DMS114 treated with DMSO at 0.1 percent for 48 hours (cell line): Measurements from ENCODE around the gene TMC6.

Experiments used
- DNase-seq: peaks from one replicate; lab custom pipeline; 2025; ENCODE audit not compliant: unreplicated experiment; lab: John Stamatoyannopoulos, UW

TMC6 gene

GRCh38 chr17:78137392-78138203, 9.0 kb upstream of the TMC6 start:
- no peak for DNase-seq

DNA sequence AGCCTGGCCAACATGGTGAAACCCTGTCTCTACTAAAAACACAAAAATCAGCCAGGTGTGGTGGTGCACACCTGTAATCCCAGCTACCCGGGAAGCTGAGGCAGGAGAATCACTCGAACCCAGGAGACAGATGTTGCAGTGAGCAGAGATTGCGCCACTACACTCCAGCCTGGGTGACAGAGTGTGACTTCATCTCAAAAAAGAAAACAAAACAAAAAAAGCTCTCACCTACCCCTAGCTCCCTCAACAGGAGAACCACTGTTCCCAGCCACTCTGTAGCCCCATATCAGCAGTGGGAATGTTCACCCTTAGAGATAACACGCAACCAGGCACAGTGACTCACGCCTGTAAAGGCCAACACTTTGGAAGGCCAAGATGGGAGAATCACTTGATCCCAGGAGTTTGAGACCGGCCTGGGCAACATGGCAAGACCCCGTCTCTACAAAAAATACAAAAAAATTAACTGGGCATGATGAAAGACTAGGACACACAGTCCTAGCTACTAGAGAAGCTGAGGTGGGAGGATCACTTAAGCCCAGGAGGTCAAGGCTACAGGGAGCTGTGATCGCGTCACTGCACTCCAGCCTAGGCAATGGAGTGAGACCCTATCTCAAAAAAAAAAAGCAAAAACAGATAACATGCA, 7.4 kb upstream of the TMC6 start:
- DNase-seq = no peak

DNA sequence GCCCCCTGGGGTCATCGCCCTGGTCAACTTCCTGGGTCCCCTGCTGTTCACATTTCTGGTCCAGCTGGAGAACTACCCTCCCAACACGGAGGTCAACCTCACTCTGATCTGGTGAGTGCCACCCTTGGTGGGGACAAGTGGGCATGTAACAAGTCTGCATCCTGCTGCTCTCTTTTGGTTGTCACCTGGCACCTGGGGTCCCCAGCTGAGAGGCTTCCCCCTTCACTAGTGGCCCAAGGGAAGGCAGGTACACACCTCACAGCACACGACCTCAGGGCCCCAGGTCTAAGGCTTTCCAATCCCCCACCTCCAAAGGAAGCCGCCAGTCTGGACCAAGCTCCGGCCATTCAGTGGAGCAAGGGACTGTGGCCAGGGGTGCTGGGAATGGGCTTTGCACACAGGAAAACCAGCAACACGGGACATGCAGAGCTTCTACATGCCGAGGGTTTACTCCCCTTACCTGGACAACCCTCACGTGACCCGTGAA, 6.4 kb upstream of the TMC6 start:
- DNase-seq = no peak

DNA sequence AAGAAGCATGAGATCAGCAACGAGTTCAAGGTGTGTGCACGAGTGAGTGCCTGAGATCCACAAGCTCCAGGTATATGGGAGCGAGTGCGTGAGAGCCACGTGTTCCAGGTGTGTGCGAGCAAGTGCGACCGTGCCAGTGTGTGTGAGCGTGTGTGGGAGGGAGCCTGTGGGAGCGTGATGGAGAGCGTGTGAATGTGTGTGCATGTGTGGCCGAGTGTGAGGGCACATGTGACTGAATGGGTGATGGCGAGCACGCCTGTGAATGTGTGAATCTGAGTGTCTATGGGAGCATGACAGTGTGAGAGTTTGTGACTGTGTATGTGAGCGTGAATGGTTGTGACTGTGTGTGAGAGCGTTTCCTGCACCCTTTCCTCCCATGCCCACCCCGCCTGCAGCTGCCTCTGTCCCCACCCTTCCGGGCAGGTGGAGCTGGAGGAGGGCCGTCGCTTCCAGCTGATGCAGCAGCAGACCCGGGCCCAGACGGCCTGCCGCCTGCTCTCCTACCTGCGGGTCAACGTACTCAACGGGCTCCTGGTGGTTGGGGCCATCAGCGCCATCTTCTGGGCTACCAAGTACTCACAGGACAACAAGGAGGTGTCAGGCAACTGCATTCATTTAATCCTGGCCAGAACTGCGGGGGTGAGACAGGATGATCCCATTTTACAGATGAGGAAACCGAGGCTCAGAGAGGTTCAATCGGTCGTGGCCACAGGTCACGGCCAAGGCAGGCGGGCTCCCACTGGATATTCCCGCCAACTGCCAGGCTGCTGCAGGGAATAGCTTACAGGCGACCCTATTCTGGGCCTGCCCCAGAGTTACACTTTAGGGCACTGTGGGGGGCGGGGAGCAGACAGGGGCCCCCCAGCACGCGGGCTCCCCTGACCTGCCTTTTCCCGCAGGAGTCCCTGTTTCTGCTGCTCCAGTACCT, 5.7 kb upstream of the TMC6 start:
- no peak for DNase-seq

DNA sequence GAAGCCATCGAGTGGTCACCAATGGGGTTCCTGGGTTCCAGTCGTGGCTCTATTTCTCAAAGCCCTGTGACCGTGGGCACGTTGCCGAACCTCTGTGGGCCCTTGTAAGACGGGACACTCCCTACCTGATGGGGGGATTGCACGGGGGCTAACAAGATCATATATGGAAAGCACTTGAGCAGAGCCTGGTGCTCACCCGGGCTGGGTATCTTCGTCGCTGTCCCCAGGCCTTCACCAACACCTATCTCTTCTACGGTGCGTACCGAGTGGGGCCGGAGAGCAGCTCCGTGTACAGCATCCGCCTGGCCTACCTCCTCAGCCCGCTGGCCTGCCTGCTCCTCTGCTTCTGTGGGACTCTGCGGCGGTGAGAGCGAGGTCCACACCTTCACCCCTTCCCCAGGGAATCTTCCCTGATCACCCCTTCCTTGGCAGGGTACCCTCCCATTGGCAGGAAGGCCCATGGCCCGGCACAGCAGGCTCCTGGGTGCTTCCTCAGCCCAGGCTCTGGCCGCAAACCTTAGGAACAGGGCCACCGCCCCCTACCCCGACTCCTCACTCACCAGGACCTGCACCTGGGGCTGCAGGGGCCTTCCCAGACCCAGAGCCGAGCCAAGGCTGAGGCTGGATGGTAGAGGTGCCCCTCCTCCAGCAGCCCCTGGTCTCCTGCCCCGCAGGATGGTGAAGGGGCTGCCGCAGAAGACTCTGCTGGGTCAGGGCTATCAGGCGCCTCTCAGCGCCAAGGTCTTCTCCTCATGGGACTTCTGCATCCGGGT, 4.8 kb upstream of the TMC6 start:
- DNase-seq = no peak

DNA sequence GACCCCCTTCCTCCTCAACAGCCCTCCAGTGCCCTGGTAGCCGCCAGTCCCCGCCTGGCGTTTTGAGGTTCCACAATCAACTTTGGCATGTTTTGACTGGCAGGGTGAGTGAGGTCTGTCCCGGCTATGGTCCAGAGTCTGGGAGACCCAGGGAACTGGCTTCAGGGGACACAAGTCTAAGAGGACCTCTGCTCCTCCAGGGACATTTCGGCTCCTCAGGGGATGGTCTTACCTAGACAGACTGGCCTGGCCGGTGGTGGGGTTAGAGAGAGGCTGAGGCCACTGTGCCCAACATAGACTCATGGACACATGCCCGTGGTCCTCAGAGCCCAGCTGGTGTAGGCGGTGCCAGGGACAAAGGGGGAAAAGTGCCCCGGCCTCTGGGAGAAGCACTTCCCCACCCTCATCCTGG, 4.2 kb upstream of the TMC6 start:
- no peak for DNase-seq

DNA sequence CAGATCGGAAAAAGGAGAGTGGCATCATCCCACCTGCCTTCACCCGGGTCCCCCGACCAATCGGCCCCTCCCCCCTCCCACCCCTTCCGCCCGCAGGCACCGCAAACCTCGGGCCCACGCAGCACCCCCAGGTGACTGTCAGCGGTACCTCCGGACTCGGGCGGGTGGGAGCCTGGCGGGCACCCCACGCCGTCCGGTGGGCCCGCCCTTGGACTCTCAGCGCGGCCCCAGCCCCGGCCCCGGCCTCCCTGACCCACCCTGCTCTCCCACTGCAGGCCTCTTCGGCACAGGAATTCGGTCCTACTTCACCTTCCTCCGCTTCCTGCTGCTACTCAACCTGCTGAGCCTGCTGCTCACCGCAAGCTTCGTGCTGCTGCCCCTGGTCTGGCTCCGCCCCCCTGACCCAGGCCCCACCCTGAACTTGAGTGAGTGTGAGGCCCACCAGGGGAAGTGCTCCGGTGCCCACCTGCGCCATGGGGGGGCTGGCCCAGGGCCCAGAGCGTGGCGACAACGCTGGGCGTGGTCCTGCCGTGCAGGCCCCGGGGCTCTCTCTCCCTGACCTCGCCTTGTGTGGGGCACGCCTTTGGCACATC, 3.6 kb upstream of the TMC6 start:
- DNase-seq = no peak

GRCh38 chr17:78131172-78132083, 2.9 kb upstream of the TMC6 start:
- DNase-seq = no peak

DNA sequence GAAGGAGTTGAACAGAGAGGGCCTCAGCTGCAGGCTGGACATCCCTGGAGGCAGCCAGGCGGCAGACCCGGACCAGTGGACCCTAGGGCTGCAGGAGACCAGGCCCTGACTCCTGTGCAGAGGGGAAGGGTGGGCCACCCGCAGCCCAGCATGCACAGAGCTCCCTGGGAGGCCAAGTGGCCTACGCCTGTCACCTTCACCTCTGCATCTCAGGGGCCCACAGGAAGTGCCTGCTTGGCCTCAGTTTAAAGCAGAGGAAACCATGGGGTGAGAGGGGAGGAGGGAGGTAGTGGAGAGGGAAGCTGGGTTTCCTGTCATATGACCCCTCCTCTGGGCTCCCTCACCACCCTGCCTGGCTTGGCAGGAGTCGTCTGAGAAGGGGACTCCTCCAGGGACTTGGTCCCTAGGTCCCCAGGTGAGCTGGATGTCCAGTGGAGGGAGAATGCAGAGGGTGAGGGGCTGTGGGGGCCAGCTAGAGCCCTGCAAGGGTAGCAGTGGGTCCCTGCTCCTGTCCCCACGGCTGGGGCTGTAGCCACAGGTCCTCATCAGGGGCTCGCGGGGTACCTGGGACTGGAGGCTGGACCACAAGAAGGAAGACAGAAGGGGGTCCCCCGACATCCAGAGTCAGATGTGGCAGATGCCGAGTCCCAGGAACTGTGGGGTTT, 2.0 kb upstream of the TMC6 start, which contains the start of gene TMC8:
TMC8 (plus strand) TSS at position 335 of the 665 bp plus-strand sequence. CDS start 818 bp downstream, outside the sequence.
- DNase-seq = no peak

GRCh38 chr17:78130090-78130436, 1.5 kb upstream of the TMC6 start:
- DNase-seq = no peak

DNA sequence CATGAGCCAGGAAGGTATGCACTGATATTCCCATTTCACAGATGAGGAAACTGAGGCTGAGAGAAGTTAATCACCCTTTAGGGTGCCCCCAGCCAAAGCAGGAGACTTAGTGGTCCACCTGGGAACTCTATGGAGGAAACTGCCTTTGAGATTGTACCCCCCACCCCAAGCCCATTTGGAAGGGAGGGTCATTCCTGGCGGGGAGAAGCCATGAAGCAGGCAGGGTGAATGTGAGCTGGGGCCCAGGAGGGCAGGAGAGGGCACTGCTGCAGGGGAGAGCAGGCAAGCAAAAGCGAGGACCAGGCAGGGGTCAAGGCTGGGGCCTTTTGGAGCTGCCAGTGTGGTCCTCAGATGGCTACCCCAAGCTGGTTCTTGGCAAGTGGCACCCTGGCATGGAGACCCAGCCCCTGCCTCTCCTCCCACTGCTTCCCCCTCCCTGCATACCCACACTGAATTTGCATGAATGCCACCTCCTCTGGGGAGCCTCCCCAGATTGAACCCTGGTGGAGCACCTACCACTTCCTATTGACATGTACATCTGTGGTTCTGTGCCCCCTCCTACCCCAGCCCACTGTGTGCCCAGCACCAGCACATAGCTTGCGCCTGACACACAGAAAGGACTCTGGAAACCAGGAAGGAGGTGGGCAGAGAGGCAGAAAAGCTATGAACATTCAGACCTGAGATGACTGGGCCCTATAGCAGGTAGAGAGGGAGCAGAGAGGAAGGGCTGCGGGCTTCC, 965 bp upstream of the TMC6 start:
- no peak for DNase-seq

GRCh38 chr17:78127888-78128550, 536 bp downstream of the TMC6 start:
- no peak for DNase-seq

DNA sequence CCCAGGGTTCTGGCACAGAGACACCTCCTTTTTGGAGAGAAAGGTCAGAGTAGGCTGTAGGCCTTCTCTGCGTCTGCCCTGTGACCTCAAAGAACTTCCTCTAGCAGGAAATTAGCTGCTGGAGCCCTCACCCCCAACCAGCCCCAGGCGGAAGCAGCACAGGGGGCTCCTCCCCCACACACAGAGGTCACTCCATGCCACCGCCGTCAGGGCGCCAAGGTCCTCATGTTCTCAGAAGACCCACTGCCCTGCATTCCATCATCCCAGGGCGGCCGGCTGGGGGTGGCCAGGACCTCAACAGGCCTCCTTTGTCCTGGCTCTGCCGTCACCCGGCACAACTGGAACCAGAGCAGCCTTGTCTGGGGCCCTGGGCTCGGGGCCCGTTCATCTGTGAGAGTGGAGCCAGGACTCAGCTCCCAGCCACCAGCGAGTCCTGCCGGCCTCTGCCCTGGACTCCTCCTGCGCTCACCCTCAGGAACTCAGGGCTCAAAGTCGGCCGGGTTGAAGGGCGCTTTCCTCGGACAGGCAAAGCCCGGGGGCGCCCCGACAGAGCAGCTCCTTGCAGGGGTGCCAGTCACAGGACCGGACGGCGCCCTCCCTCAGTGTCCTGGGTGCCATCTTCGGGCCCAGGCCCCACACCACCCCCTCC, 1.2 kb downstream of the TMC6 start:
- no peak for DNase-seq

DNA sequence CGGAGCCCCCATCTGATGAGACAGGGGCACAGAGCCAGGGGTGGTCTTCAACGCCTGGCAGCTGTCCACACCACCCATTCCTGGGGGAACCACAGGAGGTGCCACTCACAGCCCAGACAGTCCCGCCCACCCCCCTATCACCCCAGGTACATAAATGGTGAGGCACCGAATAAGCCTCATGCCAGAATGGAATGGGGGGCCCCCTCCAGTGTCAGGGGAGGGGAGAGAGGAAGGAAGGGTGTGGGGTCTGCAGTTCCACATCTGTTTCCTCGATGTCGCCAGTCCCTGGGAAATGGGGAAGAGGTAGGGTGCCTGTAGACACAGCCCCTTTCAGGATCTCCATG, 1.7 kb downstream of the TMC6 start:
- no peak for DNase-seq

GRCh38 chr17:78125976-78126894, 2.3 kb downstream of the TMC6 start:
- no peak for DNase-seq
